ENCODE results near the gene C22orf23.

DNA sequence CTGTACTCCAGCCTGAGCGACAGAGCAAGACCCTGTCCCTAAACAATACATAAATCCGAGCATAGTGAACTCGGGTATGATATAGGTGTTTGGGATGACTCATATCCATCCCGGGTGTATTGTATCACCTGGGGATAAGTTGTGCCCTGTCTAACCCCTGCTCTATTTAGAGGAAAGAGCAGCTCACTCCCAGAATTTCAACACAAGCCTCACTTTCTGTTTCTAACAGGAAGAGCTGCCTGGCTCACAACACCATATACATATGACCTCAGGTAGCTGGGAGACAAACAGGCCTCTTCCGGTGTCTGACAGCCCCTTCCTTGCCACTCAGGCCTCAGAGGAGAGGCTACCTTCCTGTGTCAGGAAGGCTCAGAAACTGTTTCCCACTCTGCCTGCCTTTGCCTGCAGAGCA, 57.2 kb downstream of the C22orf23 start:
- TF ChIP-seq, protein P1, sequence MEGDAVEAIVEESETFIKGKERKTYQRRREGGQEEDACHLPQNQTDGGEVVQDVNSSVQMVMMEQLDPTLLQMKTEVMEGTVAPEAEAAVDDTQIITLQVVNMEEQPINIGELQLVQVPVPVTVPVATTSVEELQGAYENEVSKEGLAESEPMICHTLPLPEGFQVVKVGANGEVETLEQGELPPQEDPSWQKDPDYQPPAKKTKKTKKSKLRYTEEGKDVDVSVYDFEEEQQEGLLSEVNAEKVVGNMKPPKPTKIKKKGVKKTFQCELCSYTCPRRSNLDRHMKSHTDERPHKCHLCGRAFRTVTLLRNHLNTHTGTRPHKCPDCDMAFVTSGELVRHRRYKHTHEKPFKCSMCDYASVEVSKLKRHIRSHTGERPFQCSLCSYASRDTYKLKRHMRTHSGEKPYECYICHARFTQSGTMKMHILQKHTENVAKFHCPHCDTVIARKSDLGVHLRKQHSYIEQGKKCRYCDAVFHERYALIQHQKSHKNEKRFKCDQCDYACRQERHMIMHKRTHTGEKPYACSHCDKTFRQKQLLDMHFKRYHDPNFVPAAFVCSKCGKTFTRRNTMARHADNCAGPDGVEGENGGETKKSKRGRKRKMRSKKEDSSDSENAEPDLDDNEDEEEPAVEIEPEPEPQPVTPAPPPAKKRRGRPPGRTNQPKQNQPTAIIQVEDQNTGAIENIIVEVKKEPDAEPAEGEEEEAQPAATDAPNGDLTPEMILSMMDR (conservative IDR thresholded peaks at IDR 0.05), result no peak
- no peak for TF ChIP-seq ZFX (IDR thresholded peaks at IDR 0.05)
